ENCODE results near the gene RPS8.

Gene RPS8

DNA sequence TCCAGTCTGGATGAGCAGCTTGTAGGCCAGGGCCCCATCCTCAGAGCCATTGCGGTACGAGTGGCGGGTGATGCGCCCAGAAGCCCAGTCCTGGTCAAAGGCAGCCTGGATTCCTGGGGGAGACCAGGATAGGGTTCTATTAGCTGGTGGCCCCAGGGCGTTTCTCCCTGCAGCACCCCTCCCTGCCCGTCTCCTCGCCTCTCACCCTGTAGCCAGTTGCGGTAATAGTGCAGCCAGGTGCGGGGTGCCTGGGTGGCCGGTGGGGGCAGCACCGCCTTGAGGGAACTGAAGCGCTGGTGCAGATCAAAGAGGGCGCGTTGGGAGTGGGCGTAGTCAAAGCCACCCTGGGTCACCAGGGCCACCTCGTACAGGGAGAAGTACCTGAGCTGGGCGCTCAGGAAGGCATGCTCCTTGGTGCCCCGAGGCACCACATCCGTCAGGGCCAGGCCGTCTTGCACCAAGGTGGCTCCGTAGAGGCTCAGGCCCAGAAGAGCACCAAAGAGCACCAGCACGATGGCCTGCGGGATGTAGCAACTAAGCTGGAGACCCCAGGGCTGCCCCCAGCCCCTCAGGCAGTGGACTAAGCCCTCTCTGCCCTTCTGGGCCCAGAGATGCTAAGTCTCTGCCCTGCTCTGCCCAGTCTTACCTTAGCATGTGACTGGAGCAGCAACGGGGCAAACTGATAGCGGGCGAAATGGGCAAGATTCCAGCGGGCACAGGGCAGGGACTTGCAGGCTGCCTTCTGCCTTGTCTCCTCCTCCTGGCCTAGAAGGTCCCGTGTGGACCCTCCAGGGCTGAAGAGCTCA is 52.1 kb downstream of the RPS8 start:
- H3K36me3 ChIP-seq (ENCODE audit: control insufficient read depth in 1 of 2, insufficient read depth in 2 of 2, low read length in 2 of 2): peaks cover 0 to 17% of the 10 kb centered on the region in 2 donors
- no peaks in the 10 kb centered on the region for H3K4me1 ChIP-seq (ENCODE audit: control insufficient read depth in 1 of 2, insufficient read depth in 2 of 2, low read length in 2 of 2)
- no peak overlapping the region for H3K4me3 ChIP-seq (ENCODE audit: low read depth in 1 of 2, low read length in 2 of 2)
- no peaks in the 10 kb centered on the region for H3K9me3 ChIP-seq (ENCODE audit: control insufficient read depth in 1 of 2, low read length in 2 of 2)
- H3K27ac ChIP-seq (ENCODE audit: low read length): no peak overlapping the region
- no peaks in the 10 kb centered on the region for H3K27me3 ChIP-seq (ENCODE audit: low read depth, low read length)

DNA sequence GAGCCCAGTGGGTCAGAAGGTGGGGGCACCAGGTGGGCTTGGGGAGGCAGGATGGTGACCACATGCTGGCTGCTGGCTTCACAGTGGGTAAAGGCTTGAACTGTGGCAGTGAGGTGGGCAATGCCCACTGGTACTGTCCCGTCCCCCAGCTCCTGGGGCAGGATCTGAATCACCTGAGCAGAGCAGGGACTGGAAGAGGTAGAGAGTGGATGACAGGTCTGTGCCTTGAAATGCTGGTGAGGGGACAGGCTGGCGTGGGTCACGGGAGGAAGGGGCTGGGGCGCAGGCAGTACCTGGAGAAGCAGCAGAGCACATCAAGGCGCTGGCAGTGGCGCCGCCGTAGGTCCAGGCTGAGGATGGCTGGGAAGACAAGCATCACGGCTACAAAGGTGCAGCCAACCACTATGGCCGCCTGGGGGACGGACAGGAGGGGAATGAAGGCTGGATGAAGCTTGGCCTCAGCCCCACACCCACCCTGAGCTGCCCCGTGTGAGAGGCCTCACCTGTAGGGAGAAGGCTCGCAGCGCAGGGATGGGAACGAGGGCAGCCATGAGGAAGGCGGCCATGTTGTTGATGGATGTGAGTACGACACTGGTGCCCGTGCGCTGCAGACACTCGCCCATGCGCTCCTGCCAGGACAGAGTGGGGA is 52.8 kb downstream of the RPS8 start:
- no peak overlapping the region for H3K4me3 ChIP-seq (ENCODE audit: low read depth in 1 of 2, low read length in 2 of 2)
- no peaks in the 10 kb centered on the region for H3K4me1 ChIP-seq (ENCODE audit: control insufficient read depth in 1 of 2, insufficient read depth in 2 of 2, low read length in 2 of 2)
- peaks cover 0 to 17% of the 10 kb centered on the region in 2 donors for H3K36me3 ChIP-seq (ENCODE audit: control insufficient read depth in 1 of 2, insufficient read depth in 2 of 2, low read length in 2 of 2)
- H3K27ac ChIP-seq (ENCODE audit: low read length): no peak overlapping the region
- no peaks in the 10 kb centered on the region for H3K27me3 ChIP-seq (ENCODE audit: low read depth, low read length)
- H3K9me3 ChIP-seq (ENCODE audit: control insufficient read depth in 1 of 2, low read length in 2 of 2): no peaks in the 10 kb centered on the region

Data from muscle layer of duodenum (tissue), 2 donors.